ENCODE measurements around the gene ST8SIA6.

The ST8SIA6 gene

DNA sequence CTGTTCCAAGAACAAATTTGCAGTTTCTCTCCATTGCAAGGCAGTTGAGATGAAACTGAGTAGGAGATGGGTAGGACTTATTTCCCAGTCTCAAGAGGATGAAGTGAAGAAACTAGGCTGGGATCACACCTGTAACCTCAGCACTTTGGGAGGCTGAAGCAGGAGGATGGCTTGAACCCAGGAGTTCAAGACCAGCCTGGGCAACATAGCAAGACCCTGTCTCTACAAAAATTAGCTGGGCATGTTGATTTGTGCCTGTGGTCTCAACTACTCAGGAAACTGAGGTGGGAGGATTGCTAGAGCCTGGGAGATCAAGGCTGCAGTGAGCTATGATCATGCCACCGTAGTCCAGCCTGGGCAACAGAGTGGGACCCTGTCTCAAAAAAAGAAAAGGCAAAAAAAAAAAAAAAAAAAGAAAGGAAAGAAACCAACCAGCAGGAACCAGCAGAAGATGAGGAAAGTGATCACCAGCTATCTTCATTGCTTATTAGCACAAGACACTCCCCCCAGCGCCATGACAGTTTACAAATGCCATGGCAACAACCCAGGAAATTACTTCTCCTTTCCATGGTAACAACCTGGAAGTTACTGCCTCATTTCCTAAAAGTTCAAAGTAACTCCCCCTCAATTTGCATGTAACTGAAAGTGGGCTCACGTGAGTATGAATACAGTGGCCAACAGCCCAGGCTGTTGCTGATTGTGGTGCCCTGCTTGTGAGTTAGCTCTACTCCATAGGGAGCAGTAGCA lies 18.3 kb upstream of the ST8SIA6 start:
- TF ChIP-seq CTCF (IDR thresholded peaks at IDR 0.05; ENCODE audit: insufficient read depth, low read length) (no peak), SPI1 (IDR thresholded peaks at IDR 0.05; ENCODE audit: borderline replicate concordance, low read depth) (no peak)
- no peaks in the 10 kb centered on the region for H3K27me3 ChIP-seq (ENCODE audit: insufficient read depth, poor library complexity, severe bottlenecking)
- no peak overlapping the region for H3K4me3 ChIP-seq (replicated peaks; ENCODE audit: insufficient read depth, low read length)
- H3K27ac ChIP-seq (replicated peaks): no peak overlapping the region
- no peak for DNase-seq (ENCODE audit: low read depth in 1 of 2, low spot score in 1 of 2)

- TF ChIP-seq SPI1 (IDR thresholded peaks at IDR 0.05; ENCODE audit: borderline replicate concordance, low read depth) (no peak), GABPA (IDR thresholded peaks at IDR 0.05; ENCODE audit: low read depth) (no peak), POLR2AphosphoS5 (IDR thresholded peaks at IDR 0.05; ENCODE audit: low read depth) (no peak), CTCF (IDR thresholded peaks at IDR 0.05; ENCODE audit: insufficient read depth, low read length) (no peak), REST (IDR thresholded peaks at IDR 0.05; ENCODE audit: insufficient replicate concordance, low read depth) (no peak)
- Histone ChIP-seq H3K27ac (replicated peaks) (no peak overlapping the region), H3K27me3 (ENCODE audit: insufficient read depth, poor library complexity, severe bottlenecking) (no peaks in the 10 kb centered on the region), H3K4me3 (replicated peaks; ENCODE audit: insufficient read depth, low read length) (no peak overlapping the region)
- no peak for DNase-seq (ENCODE audit: low read depth in 1 of 2, low spot score in 1 of 2)
Measured at GRCh38 chr10:17470246-17470645, 15.9 kb upstream of the ST8SIA6 start.

DNA sequence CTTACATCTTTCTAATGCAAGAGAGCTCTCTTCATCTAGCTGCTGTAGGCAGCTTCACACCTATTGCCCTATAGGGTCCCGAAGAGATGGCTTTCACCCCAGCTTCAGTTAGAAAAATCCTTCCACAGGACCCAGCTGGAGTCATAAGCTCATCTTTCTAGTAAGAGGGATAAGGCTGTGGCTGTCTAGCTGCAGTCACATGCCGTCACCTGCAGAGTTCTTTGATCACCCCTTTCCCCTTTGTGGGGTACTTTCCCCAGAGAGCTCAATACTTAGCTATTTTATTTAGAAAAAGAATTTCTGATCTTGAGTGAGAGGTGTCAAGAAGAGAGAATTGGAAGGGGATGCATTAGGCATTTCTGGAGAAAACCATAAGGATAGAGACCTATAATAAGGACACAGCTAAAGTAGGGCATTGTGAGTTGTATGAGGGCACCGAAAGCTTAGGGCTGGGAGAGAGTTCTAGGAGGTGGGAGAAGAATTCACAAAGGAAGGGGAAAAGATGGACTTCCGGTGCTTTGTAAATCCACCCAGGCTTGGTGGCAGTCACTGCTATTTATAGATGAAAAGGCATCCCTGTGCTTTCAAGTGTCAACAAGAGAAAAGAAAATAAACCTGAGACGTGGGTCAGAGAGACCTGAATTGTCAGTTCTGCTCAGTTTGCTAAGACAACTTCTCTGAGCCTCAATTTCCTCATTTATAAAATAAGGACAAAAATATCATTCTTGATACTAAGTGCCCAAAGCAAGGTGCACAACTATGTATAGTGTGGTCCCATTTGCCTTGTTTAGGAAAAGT lies 11.1 kb upstream of the ST8SIA6 start:
- Histone ChIP-seq H3K27ac (replicated peaks) (no peak overlapping the region), H3K4me3 (replicated peaks; ENCODE audit: insufficient read depth, low read length) (no peak overlapping the region), H3K27me3 (ENCODE audit: insufficient read depth, poor library complexity, severe bottlenecking) (no peaks in the 10 kb centered on the region)
- no peak for TF ChIP-seq GABPA (IDR thresholded peaks at IDR 0.05; ENCODE audit: low read depth)
- no peak for TF ChIP-seq CTCF (IDR thresholded peaks at IDR 0.05; ENCODE audit: insufficient read depth, low read length)
- TF ChIP-seq REST (IDR thresholded peaks at IDR 0.05; ENCODE audit: insufficient replicate concordance, low read depth): no peak
- no peak for TF ChIP-seq SPI1 (IDR thresholded peaks at IDR 0.05; ENCODE audit: borderline replicate concordance, low read depth)
- TF ChIP-seq POLR2AphosphoS5 (IDR thresholded peaks at IDR 0.05; ENCODE audit: low read depth): no peak
- DNase-seq (ENCODE audit: low read depth in 1 of 2, low spot score in 1 of 2): no peak
